NCI-H2171 (cell line): ENCODE data around the gene SPACA7.
"Not testable (repeated sequence)": the region's sequence is repeated elsewhere in the genome, so short reads cannot be mapped to it uniquely, and the experiment has no call there.

Experiments
- DNase-seq: peaks from one replicate; lab custom pipeline; 2025; lab: John Stamatoyannopoulos, UW

SPACA7 gene

DNA sequence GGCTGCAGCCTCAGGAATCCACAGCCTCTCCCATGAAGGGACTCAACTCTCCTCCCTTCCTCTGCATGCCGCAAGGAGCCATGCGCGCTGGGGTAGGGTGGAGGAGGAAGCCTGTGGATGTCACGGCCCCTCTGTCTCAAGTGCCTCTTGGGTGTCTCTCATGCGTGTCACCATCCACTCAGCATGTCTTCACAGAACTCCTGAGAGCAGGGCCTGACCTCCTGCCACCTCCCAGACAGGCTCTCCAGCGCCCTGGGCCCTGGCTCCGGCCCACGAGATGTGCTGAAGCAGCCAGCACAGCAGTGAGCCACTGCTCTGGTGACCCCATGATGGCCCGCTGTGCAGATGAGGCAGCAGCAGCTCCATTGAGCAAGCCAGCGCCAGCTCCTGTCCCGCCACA, 25.9 kb upstream of the SPACA7 start:
- no peak for DNase-seq

- no peak for DNase-seq
Observed at GRCh38 chr13:112351825-112352224, 24.3 kb upstream of the SPACA7 start.

DNA sequence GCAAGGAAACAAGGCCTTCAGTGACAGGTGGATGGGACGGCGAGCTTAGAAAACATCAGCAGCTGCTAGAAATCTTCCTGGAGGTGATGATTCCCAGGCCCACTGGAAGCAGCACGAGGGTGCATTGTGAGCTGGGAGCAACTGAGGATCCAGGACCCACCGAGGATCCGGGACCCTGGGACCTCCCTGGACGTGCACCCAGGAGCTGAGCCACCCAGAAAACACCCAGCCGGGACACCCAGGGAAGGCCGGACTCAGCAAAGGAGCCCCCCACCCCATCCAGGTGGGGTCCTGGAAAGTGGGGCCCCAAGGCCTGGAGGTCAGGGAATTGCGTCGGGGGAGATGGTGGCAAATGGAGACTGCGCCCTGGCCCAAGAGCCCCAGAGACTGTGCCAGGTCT, 22.3 kb upstream of the SPACA7 start:
- no peak for DNase-seq

DNA sequence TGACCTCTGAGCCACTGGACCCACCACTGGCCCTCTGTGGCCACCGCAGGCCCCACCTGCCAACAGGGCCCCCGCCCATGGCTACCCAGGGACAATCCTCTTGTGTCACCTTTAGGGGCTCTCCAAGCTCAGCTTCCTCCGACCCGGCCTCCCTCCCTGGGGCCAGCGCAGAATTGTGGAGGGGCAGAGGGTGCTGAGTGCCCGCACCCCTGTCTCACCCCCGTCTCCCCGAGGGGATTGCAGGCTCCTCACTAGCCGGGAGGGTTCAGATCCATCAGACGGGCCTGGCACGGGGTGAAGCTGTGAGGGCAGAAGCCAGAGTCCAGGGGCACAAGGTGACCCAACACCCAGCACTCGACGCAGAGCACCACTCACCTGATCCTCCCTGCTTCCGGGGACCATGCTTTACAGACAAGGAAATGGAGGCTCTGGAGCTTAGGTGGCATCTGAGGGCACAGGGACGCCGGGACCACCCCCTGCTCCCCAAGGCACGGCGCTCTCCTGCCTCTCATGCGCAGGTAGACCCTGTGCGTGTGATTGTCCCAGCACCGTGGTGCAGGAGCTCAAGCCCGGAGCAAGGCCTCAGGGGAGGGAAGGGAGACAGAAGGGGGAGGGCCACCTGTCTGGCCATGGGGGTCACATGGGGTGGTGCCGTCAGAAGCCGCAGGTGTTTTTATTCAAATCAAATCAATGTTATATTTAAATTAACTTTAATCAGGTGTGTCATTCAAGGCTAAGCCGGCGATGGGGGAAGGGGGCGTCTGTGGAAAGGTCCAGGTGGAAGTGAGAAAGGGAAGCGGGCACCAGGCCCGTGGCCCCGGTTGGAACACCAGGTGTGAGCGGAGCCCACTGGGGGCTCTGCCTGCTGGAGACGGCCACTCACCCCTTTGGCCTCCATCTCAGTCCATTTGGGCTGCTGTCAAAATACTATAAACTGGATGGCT, 21.6 kb upstream of the SPACA7 start:
- no peak for DNase-seq

- no peak for DNase-seq
Observed at GRCh38 chr13:112355274-112355838, 20.8 kb upstream of the SPACA7 start.

DNA sequence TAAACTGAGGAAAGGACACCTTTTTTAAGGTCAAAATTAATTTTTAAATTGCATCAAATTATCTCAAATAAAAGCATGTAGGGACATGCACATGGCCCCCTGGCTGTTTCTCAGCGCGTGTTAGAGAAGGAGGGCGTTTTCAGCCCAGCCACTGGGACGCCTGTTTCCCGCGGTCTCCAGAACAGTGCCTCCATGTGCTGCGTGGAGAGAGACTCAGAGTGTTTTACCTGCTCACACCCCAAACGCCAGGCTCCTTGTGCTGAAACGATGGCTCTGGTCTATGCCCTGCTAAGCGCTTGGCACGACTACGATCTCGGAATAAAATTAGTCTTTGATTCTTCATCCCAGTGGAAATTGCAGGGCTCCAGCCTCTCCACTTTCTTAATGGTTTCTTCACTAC, 20.0 kb upstream of the SPACA7 start:
- DNase-seq, result no peak

GRCh38 chr13:112358156-112358555, 18.0 kb upstream of the SPACA7 start:
- no peak for DNase-seq

GRCh38 chr13:112362021-112362420, 14.1 kb upstream of the SPACA7 start:
- DNase-seq, result no peak

DNA sequence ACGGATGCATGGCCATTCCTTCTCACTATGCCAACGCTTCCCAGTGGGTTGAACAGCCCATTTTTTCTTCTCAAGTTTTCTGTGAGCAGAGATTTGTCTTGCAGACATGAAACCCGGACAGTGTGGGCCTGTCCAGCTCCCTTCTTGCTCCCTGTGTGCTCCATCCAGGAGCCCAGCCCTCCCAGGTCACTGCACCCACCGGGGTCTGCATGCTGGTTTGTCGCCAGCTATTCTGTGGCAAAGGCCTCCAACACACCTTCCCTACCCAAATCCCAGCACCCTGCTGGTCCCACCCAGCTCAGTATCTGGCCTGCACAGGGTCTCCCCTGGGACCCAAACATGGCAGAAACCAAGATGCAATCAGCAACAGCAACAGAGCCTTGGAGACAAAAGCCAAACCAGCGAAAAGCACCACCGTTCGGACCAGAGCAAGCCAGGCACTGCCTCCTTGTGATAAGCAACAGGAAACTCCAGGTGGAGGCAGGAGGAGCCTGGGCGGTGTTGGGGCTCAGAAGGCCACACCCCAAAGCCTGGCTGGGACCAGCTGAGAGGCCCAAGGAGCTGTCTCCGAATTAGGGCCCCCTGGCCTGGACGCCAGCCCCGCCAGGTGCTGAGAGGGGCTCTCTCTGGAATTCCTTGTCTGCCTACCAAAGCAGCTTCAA, 12.2 kb upstream of the SPACA7 start:
- no peak for DNase-seq

GRCh38 chr13:112366907-112367646, 9.1 kb upstream of the SPACA7 start:
- no peak for DNase-seq

DNA sequence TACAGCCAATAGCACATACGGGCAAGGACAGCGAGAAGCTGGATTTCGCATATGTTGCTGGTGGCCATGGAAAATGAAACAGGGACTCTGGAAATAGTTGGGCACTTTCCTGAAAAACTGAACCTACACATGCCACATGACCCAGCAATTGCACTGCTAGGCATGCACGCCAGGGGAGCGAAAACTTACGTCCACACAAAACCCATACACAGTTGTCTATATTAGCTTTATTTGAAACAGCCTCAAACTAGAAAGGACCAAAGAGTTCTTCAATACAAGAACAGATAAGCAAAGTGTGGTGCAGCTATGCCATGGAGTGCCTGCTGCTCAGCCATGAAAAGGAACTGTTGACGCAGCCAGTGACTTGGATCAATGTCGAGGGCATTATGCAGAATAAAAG, 7.3 kb upstream of the SPACA7 start:
- no peak for DNase-seq

GRCh38 chr13:112370311-112370710, 5.8 kb upstream of the SPACA7 start:
- no peak for DNase-seq

GRCh38 chr13:112374271-112374670, 1.9 kb upstream of the SPACA7 start:
- no peak for DNase-seq

- no peak for DNase-seq
Observed at GRCh38 chr13:112391746-112392145, 15.6 kb downstream of the SPACA7 start.

DNA sequence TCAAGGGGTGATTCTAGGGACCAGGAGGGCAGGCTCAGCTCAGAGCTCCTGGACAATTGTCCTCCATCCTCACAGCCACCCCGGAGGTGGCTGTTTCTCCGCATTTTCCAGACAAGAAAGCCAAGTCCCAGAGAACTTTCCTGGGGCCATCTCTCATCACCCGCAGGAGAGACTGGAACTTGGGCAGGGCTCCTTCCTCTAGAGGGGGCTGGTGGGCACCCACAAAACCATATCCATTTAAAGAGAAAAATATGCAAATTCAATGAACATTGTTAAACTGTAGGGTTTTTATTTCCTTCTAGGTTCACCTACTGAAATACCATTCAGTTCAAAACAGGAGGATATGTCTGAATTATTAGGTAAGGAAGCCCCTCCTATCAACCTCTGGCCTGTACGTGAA, 16.6 kb downstream of the SPACA7 start:
- DNase-seq, result no peak

GRCh38 chr13:112395022-112395421, 18.9 kb downstream of the SPACA7 start:
- DNase-seq, result not testable (repeated sequence)

GRCh38 chr13:112395941-112396340, 19.8 kb downstream of the SPACA7 start:
- not testable (repeated sequence) for DNase-seq

- DNase-seq, result no peak
Observed at GRCh38 chr13:112397108-112397507, 21.0 kb downstream of the SPACA7 start.

GRCh38 chr13:112398347-112398746, 22.2 kb downstream of the SPACA7 start:
- DNase-seq, result not testable (repeated sequence)

DNA sequence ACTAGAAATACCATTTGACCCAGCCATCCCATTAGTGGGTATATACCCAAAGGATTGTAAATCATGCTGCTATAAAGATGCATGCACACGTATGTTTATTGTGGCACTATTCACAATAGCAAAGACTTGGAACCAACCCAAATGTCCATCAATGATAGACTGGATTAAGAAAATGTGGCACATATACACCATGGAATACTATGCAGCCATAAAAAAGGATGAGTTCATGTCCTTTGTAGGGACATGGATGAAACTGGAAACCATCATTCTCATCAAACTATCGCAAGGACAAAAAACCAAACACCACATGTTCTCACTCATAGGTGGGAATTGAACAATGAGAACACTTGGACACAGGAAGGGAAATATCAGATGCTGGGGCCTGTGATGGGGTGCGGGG, 33.7 kb downstream of the SPACA7 start:
- not testable (repeated sequence) for DNase-seq

DNA sequence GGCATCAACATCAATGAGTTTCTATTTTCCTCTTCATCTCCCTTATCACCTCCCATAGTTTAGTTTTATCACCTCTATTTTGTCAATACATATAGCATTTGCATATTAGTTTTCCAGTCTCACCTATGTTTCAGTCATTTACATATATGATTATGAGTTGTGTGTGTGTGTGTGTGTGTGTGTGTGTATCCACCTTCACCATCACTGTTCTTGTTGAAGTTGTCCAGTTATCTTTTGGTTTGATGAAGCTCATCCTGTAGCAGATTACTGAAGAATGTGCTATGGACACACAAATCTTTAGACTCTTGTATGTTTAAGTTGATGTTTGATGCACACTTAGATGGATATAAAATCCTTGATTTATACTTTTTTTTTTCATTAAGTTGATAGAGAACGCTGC, 40.5 kb downstream of the SPACA7 start:
- DNase-seq, result no peak

DNA sequence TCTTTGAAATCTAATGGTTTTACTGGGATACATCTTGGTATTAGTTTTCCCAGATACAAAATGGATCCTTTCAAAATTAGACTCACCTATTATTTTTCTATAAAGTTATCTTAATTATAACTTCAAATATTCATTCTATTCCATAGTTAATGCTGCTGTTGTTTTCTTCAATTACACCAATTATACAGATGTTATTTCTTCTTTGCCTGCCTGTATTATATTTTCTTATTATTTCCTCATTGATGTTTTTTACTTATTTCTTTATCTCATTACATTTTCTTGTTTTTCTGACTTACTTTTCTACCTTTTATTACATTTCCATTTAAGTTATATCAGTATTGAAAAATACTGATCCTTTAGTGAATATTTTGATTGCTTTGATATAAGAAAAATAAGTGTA, 40.9 kb downstream of the SPACA7 start:
- no peak for DNase-seq
